T-helper 1 cell (primary cell): Measurements from ENCODE around the gene MEG3.

Source experiments
- DNase-seq, 5 donors: peaks; one replicate each; pipeline ENCODE4 v3.0.0-alpha.2; 2012 to 2020

MEG3 gene

GRCh38 chr14:100899884-100900771 is 74.2 kb downstream of the MEG3 start:
- DNase-seq: no peak

- DNase-seq: no peak
Observed at GRCh38 chr14:100900837-100901390, 75.0 kb downstream of the MEG3 start.

GRCh38 chr14:100901391-100902183 is 75.7 kb downstream of the MEG3 start:
- DNase-seq: no peak

GRCh38 chr14:100902295-100903133 is 76.6 kb downstream of the MEG3 start:
- no peak for DNase-seq

GRCh38 chr14:100903134-100903468 is 77.2 kb downstream of the MEG3 start:
- DNase-seq: no peak

- no peak for DNase-seq
Observed at GRCh38 chr14:100903672-100904185, 77.8 kb downstream of the MEG3 start, which contains the start of gene RTL1. Gene RTL1 (minus strand): TSS chr14:100903722. CDS start chr14:100884788, 18,934 bp downstream.

GRCh38 chr14:100904307-100905087 is 78.6 kb downstream of the MEG3 start:
- no peak for DNase-seq

GRCh38 chr14:100905166-100905565 is 79.2 kb downstream of the MEG3 start:
- no peak for DNase-seq

GRCh38 chr14:100906420-100906819 is 80.5 kb downstream of the MEG3 start:
- DNase-seq: no peak

- DNase-seq: no peak
Observed at GRCh38 chr14:100907240-100907639, 81.3 kb downstream of the MEG3 start.

- no peak for DNase-seq
Observed at GRCh38 chr14:100909439-100909838, 83.5 kb downstream of the MEG3 start.
